ENCODE measurements around the gene RPL38. TPM values are rescaled to one million over a fixed set of nuclear protein-coding genes. Genes with fewer than 3 reads are reported as not detected.

Gene RPL38
- 239 and 288 TPM in 2 replicates for total RNA-seq
- polyA plus RNA-seq (2012) = 2,289 TPM

DNA sequence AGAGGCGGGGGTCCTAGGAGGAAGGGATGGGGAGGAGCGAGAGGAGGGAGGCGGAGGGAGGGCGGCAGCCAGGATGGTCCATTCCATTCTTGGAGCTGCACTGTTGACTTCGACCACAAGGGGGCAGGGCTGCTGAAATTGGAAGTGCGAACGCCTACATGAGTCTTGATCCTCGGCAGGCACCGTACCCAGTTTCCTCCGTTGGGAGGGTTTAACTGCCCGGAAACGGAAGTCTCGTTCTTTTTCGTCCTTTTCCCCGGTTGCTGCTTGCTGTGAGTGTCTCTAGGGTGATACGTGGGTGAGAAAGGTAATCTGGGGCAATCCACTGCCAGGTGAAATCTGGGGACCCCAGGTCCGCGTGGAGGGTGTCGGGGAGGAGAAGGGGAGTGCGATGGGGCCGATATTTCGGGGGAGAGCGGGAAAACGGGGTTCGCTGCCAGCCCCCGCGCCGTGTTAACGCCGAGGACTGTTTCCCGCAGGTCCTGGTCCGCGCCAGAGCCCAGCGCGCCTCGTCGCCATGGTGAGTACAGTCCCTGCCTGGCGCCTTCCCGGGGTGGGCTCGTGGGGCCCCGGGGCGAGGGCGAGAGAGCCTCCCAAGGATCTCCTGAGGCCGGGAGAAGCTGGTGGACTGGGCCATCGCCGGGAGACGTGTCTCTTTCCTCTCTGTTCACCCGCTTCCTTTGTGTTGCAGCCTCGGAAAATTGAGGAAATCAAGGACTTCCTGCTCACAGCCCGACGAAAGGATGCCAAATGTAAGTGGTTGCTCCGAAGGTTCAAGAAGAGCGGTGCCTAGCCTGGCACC lies at the start of gene RPL38:
Gene RPL38 (plus strand): TSS at position 240 of the 802 bp plus-strand sequence. CDS start 278 bp downstream, at position 518.
- DNase-seq (ENCODE audit: low read depth) = peak; percentile 98

DNA sequence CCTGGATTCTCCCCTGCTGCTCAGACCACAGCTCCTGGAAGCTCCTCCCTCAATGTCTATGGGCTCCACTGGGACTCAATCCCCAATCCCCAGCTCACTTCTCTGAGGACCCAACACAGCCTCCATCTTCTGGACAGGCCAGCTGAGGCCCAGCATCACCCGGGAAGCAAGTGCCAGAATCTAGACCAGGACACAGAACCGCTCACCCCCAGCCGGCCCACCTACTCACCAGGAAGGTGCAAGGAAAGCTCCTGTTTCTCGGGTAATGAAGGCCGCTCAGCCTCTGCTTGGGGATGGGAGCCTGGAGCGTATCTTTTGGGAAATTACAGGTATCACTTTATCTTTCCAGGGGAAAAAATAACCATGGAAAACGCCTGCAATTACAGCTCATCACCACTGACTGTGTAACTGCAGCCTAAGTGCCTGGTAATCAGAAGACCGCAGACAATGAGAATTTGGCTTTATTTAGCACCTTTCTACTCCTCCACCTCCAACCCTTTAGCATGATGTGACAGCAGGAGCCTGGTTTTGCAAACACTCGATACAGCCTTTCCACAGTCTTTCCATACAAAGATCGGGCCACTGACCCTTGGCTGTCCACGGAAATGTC lies 49.6 kb upstream of the RPL38 start:
- no peak for DNase-seq (ENCODE audit: low read depth)

DNA sequence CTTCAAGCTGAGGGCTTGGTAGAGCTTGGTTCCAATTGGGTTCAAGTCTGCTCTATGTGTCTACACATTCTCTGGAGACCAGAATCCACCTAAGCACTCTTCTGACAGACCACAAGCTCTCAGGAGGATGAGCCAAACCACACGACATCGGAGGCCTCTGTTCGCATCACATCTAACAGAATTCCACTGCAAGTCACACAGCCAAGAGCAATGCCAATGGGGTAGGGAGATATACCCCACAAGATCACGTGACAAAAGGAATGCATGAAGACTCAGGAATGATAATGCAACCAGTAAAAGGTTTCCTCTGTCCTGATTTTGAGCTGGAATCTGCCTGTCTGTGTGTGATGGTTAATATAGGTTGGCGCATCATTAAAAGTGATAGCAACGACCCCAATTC lies 46.6 kb upstream of the RPL38 start:
- DNase-seq (ENCODE audit: low read depth) = no peak

DNA sequence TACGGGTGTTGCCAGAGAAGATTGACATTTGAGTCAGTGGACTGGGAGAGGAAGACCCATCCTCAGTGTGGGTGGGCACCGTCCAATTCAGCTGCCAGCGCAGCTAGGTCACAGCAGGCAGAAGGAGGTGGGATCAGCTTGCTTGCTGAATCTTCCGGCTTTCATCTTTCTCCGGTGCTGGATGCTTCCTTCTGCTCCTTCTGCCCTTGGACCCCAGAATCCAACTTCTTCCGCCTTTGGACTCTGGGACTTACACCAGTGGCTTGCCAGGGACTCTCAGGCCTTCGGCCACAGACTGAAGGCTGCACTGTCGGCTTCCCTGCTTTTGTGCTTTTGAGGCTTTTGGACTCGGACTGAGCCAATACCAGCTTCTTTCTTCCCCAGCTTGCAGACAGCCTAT lies 46.1 kb upstream of the RPL38 start:
- no peak for DNase-seq (ENCODE audit: low read depth)

DNA sequence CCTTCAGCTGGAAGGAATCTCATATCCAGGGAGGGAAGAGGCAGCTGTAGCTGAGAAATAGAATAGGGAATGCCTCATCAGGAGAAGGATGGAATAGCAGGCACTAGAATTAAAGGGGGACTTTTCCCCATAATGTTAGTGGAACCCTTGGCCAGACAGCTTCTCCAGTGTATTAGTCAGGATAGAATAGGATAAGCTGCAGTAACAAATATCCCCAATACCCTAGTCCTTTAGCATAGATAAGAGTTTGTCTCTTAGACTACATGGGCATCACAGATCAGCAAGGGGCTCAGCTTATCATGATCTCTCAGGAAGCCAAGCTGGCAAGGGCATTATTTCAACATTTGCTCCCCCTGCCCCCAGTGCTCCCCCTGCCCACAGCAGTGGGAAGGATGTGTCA lies 44.7 kb upstream of the RPL38 start:
- DNase-seq (ENCODE audit: low read depth) = no peak

DNA sequence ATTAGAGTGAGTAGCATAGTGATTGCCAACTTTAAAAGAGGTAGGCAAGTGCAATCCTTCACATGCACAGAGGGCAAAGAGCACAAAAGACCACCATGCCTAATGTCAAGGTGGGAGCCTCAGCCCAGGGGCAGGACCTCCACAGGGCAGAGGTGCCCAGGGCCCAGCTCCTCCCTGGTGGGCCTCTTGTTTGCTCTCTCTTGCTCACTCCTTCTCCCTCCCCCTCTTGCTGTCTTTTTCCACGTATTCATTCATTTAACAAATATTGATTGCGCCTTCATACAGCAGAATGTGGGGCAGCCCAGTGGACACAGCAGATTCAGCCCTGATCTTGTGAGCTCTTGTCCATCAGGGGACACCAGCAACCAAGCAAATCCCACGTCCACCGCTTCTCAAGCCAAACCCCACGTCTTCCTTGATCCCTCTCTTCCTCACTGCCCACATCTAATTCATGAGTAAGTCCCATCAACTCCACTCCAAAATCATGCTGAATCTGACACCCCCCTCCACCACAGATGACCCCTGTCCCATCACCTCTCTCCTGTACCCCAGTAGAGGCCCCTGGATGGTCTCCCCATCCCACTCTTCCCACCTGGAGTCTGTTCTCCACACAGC lies 44.1 kb upstream of the RPL38 start:
- no peak for DNase-seq (ENCODE audit: low read depth)

DNA sequence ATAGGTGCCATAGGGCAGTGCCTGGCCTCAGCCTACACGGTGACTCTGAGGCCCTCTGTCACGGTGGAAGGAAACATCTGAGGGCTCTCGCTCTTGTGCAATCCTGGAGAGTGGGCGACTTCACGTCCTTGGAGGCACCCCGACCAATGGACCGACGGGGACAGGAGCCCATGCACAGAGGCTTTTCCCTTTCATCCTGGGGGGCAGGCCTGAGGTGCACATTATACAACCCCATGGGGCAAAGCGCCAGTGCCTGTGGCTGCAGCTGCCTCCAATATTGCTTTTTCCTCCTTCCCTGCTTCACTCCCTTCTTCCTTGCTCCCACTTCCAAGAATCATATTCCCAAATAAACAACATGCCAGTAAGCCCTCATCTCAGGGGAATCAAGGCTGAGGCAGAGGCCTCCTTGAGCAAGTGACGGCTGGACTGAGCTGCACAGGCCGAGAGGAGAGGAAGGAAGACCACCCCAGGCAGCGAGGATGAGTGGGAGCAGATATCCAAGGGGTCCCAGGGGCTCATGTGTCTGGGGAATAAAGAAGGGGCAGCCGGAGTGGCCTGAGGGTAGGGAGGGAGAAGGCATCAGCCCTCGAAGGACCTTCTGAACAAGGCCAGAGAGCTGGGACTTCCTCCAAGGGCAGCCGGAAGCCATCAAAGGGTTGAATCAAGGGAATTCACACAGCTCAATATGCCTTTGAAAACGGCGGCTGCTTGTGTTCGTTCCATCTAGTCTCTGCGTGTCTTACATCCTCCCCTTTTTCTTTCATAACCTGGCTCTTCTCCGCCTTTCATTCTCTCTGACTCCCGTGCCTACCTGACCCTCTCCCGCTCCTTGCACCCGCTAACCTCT lies 42.6 kb upstream of the RPL38 start:
- DNase-seq (ENCODE audit: low read depth) = no peak

DNA sequence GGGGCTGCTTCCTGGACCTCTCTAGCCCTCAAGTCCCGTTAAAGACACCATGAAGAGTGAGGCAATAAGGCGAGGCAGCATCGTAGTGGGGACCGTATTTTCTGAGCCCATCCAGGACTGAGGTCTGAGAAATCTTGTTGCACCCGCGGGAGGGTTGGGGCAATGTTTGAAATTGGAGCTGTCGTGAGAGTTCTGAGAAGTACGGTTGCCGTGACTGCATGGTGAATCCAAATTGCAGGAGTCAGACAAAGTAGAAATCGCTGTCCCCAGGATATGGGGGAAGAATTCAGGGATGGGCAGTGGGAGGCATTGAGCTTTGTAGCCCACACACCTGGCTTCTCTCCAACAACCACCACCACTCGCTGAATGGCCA lies 42.0 kb upstream of the RPL38 start:
- DNase-seq (ENCODE audit: low read depth) = no peak

DNA sequence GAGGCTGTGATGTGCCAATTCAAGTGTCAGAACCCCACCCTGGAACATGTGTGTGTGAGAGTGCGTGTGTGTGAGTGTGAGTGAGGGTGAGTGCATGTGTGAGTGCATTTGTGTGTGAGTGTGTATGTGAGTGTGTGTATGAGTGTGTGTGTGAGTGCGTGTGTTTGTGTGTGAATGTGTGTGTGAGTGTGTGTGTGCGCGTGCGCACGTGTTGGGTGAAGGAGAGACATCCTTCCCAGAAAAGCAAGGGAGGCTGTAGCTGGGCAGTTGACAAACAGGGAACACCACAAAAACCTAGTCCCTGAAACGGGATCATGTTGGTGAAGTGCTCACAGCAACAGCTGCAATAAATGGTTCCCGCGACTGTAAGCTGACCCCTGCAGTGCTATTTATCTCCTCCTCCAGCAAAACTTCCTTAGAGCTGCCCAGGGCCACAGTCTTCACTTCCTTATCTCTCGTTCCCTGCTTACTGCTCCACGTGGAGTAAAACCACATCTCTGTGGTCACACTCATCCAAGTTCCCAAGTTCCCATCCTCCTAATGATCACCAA lies 40.1 kb upstream of the RPL38 start:
- peak; percentile 63 for DNase-seq (ENCODE audit: low read depth)

DNA sequence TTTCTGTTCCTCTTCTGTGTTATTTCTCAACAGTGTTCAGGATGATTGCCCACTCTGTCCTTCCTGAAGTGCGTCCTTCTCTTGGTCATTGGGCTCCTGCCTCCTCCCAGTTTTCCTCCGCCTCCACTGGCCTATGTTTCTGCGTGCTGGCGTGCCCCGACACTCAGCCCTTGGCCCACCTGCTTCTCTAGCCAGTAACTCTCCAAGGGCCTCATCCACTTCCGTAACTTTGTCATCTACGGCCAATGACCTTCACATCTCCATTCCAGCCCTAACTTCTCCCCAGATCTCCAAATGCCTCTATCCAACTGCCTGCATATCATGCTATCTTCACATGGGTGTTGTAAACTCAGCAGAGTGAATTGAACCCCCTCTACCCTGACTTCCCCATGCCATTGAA lies 39.6 kb upstream of the RPL38 start:
- no peak for DNase-seq (ENCODE audit: low read depth)

DNA sequence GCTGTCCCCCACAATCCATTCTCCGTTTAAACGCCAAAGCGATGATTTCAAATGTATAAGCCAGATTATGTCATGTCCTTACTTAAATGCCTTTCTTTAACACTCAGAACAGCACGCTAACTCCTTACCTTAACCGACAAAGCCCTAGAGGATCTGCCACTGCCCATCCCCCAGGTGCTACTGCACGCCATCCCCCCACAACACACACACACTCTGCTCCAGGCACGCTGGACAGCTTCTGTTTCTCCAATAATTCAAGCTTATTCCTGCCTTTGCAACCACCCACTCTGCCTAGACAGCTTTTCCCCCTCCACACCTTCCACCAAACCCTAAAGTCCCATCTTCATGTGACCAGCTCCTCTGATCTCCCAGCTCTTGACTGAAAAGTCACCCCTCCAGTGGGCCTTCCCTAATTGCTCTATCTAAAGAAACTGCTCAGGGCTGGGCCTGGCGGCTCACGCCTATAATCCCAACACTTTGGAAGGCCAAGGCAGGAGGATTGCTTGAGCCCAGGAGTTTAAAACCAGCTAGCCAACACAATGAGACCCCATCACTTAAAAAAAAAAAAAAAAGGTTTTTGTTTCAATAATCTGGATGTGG lies 38.9 kb upstream of the RPL38 start:
- no peak for DNase-seq (ENCODE audit: low read depth)

DNA sequence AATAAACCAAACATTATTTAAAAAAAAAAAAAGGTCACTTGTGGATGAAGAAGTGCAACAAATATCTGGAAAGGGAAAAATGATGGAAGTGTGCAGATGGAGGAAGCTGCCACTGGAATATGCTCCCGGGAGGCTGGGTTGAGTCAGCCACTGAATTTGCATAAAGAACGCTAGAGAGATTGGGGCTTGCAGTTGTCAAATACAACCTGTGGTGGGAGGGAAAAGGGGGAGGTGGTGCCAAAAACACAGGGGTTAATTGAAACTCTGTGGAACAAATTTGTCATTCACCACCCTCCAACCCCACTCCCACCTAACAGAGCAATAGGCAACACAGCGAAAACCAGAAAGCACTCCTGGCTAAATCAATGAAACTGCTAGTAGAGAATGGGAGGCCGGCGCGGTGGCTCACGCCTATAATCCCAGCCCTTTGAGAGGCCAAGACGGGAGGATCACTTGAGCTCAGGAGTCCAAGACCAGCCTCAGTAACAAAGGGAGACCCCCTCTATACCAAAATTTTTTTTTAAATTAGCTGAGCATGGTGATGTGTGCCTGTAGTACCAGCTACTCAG lies 37.6 kb upstream of the RPL38 start:
- DNase-seq (ENCODE audit: low read depth) = no peak

DNA sequence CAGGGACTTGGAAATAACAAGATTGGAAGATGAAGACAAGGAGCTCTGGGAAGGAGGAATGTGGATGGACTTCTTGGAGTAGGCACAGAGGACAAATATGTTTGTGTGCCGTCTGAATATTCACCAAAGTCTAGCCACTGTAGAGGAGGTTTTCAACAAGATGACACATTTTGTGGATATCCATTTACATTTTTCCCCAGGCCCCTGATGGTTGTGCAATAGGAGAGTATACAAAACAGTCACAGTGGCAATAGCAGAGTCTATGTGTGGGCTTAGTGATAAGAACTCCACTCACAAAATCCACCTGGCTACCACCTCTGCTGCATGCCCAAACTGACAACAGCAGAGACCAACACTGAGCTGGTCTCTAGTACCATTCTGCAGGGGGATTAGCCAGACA lies 32.6 kb upstream of the RPL38 start:
- no peak for DNase-seq (ENCODE audit: low read depth)

DNA sequence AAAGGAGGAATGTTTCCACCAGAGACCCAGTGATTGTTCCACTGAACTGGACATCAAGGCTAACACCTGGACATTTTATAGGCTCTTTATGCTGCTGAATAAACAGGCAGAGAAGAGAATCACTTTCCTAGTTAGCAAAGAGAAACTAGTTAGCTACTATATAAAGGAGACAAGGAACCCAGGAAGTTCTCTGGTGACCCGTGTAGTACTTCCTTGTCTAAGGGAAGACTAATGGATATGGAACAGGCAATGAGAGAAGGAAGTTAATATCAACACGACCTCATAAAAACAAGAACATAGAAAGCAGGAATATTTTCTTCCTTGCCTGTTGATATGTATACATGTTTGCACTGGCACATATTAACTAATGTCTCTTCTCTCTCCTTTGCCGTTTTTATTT lies 30.8 kb upstream of the RPL38 start:
- no peak for DNase-seq (ENCODE audit: low read depth)

DNA sequence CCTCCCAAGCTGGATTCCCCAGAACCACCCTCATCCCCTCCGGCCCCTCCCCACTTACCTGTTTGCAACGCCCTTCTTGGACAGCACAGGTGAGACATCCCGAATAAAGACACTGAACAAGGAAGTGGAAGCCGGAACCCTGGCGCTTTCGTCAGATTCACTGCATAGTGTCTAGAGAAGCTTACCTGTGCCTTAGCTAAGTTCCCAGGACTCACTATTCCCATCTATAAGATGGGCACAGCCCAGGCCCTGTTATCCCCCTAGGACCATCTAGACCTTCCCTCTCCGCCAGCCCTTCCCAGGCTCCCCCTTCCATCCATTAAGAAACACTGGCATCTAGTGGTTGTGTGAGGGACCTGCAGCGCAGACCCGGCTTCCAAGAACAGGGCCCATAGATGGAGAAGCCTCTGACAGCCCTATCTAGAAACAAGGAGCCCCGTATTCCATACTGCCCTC lies 26.9 kb upstream of the RPL38 start:
- peak; percentile 72 for DNase-seq (ENCODE audit: low read depth)

DNA sequence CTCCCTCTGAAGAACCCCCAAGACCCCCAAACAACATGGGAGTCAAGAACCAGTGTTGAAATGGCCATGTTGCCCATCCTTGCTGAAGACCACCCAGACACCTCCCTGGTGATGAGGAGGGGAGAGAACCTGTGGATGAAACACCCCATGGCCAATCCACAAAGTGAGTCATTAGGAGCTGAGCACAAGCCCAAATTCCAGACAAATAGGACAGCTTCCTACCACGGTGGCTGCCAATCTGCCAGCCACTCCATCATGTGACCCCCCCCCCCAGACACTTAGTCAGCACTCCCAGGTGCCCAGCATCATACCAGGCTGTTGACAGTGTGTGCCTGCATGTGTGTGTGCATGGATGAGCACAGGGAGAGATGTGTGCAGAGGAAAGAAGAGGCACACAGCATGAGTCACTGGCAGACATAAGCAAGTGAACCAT lies 26.4 kb upstream of the RPL38 start:
- no peak for DNase-seq (ENCODE audit: low read depth)

DNA sequence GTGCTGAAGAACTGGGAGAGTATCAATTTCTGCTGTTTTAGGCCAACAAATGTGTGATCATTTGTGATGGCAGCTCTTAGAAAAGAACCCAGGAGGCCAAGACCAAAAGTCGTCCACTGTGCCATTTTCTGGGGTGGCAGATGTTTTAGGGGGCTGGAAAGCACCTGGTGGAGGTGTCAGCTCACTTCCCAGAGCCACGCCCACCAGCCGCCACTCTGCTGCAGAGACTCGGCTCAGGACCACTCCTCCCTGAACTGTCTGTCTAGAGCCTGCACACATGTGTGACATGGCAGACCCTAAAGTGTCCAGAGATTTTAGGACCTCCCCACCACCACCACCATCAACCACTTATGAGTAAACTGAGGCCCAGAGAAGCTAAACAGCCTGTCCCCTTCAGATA lies 23.9 kb upstream of the RPL38 start:
- DNase-seq (ENCODE audit: low read depth) = no peak

DNA sequence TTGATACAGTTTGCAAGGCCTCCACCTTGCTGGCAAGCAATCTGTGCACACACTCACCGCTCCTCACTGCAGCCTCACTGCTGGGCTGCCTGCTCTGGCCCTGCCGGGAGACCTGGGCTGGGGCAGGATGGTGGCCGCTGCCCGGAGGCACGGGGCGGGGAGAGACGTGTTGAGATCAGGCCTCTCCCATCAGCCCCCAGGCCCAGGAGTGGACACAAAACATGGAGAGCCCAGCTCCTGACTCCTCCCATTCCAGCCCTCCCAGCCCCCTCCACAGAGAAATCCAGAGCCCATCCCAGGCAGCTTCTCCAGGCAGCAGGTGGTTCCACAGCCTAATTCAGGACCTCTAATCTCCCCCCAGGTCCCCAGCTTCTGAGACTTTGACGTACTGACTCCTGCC lies 23.1 kb upstream of the RPL38 start:
- no peak for DNase-seq (ENCODE audit: low read depth)

DNA sequence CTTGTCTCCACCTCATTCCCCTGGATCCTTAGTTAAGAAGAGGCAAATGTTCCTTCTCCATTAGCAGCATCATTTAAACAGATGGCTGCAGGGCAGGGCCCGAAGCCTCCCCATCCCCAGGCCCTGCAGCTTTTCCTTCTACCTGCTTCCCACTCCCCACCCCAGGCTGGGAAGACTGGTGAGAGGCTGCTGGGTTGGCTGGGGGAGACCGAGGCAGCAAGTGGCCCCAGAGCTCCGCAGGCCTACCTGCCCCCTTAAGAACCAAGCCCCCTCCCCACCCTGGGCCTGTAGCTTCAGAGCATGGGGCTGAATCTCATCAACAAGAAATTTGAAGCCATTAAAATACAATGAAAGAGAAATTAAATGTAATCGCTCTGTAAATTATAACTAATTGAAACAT lies 22.1 kb upstream of the RPL38 start:
- DNase-seq (ENCODE audit: low read depth) = no peak

DNA sequence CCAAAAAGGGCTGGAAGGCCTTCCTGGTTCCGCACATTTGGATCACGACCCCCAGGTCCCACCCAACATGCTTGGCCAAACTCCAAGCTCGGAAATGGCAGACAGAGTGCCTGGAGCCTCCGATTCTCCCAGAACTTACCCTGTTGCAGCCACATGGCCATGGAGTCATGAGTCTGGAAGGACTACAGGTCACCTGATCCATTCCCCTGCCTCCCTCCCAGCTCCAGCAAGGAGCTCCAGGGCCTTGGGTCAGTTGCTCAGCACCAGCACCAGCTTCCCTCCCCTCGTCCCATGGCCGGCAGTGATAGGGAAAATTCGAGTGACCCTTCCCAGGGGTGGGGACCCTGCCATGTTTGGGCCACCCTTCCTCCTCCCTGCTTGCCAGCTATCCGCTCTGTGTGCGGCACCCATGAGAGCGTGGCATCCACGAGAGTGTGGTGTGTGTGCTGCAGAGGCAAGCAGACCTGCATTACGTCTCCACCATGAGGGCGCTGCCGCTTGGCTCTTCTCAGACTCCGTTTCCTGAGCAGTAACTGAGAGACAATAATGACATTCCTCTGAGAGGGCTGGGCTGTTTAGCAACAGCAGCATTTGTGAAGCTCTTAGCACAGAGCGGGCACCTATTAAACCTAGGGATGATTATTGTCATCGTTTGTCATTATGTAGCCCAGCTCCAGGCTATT lies 21.3 kb upstream of the RPL38 start:
- no peak for DNase-seq (ENCODE audit: low read depth)
